Measurements from ENCODE around the gene SAMD14.
A peak's percentile ranks its signal among the peaks of the same experiment; 100 is the strongest.

- TF ChIP-seq TCF4 (CRISPR knock-in tag; IDR thresholded peaks at IDR 0.05; ENCODE audit: borderline replicate concordance) (no peak), TOX (CRISPR knock-in tag; IDR thresholded peaks at IDR 0.05; ENCODE audit: borderline replicate concordance) (no peak), PATZ1 (CRISPR knock-in tag; IDR thresholded peaks at IDR 0.05; ENCODE audit: borderline replicate concordance) (peak; percentile 98), ARNTL (CRISPR knock-in tag; IDR thresholded peaks at IDR 0.05; ENCODE audit: borderline replicate concordance, low read depth) (no peak), RARB (CRISPR knock-in tag; IDR thresholded peaks at IDR 0.05) (no peak), CSRNP3 (CRISPR knock-in tag; IDR thresholded peaks at IDR 0.05) (no peak), CREB5 (CRISPR knock-in tag; IDR thresholded peaks at IDR 0.05; ENCODE audit: low read depth) (no peak), ZC3H10 (CRISPR knock-in tag; IDR thresholded peaks at IDR 0.05) (no peak), ZFP30 (CRISPR knock-in tag; IDR thresholded peaks at IDR 0.05) (no peak), ZNF8 (CRISPR knock-in tag; IDR thresholded peaks at IDR 0.05) (no peak), ISL1 (CRISPR knock-in tag; IDR thresholded peaks at IDR 0.05) (no peak), ZFP3 (CRISPR knock-in tag; IDR thresholded peaks at IDR 0.05) (no peak)
These were observed 68.8 kb downstream of the SAMD14 start for GRCh38 chr17:50060951-50061712.
